Endodermal cell (in vitro differentiated cells): ENCODE results near the gene LTBP4. TPM values are rescaled to one million over a fixed set of nuclear protein-coding genes. Genes with fewer than 3 reads are reported as not detected.

Source experiments
- DNase-seq: peaks from one replicate; pipeline ENCODE4 v3.0.0-alpha.2; 2017
- H3K27ac ChIP-seq: 2 replicates; pipeline ENCODE4 v1.5.1; 2013; ENCODE audit warnings: mild to moderate bottlenecking, low read depth, low read length, moderate library complexity
- H3K27me3 ChIP-seq: 2 replicates; pipeline ENCODE4 v1.6.1; 2013; ENCODE audit warnings: mild to moderate bottlenecking, low read length, moderate library complexity; ENCODE audit not compliant: insufficient read depth, control insufficient read depth, poor library complexity, severe bottlenecking
- H3K36me3 ChIP-seq: 2 replicates; pipeline ENCODE4 v1.7.0; 2013; ENCODE audit warnings: mild to moderate bottlenecking, low read length, moderate library complexity; ENCODE audit not compliant: control insufficient read depth, insufficient read depth
- H3K4me1 ChIP-seq: one replicate; pipeline ENCODE4 v1.7.0; 2013; ENCODE audit warnings: low read length; ENCODE audit not compliant: control insufficient read depth, insufficient read depth
- H3K4me3 ChIP-seq: 2 replicates; pipeline ENCODE4 v1.5.1; 2013; ENCODE audit warnings: mild to moderate bottlenecking, low read length, moderate library complexity
- H3K9ac ChIP-seq: 2 replicates; pipeline ENCODE4 v1.6.1; 2013; ENCODE audit warnings: mild to moderate bottlenecking, low read length, moderate library complexity; ENCODE audit not compliant: poor library complexity, severe bottlenecking; ENCODE audit errors: extremely low read depth
- H3K9me3 ChIP-seq: 2 replicates; pipeline ENCODE4 v1.6.1; 2013; ENCODE audit warnings: mild to moderate bottlenecking, low read length, moderate library complexity; ENCODE audit not compliant: control insufficient read depth
- H3K27ac Mint-ChIP-seq: 2 replicates; pipeline ENCODE4 v1.8.0; 2020; ENCODE audit warnings: mixed read lengths
- H3K27me3 Mint-ChIP-seq: 2 replicates; pipeline ENCODE4 v1.8.0; 2021; ENCODE audit warnings: mild to moderate bottlenecking, mixed read lengths; ENCODE audit not compliant: insufficient read depth
- H3K36me3 Mint-ChIP-seq: 2 replicates; pipeline ENCODE4 v1.8.0; 2020; ENCODE audit warnings: low read depth, mixed read lengths
- H3K4me1 Mint-ChIP-seq: 2 replicates; pipeline ENCODE4 v1.8.0; 2020; ENCODE audit warnings: mixed read lengths
- H3K4me3 Mint-ChIP-seq: 2 replicates; pipeline ENCODE4 v1.8.0; 2020; ENCODE audit warnings: mild to moderate bottlenecking, moderate library complexity, mixed read lengths
- H3K9me3 Mint-ChIP-seq: 2 replicates; pipeline ENCODE4 v1.8.0; 2020; ENCODE audit warnings: mild to moderate bottlenecking, mixed read lengths
- CTCF ChIP-seq: fragments of 200-600 bp; sonication (generic); conservative IDR thresholded peaks from 2 replicates; pipeline ENCODE4 v1.5.0; 2021; ENCODE audit warnings: antibody characterized with exemption, mild to moderate bottlenecking
- WGBS, 2 experiments: methylation state at CpG; one replicate each; pipeline versions ENCODE4 v1.1.5 to v1.1.7; 2013; ENCODE audit warnings: missing lambda C conversion rate in 2 of 2, mixed read lengths in 1 of 2; ENCODE audit not compliant: insufficient coverage in 1 of 2, insufficient read length in 1 of 2; 5-methylcytosine and 5-hydroxymethylcytosine counted together
- total RNA-seq, 2 donors: library from RNA; stranded (reverse); fragmentation: NEBNext Ultra II Directional in 1 of 2; extraction: Animal tissue kit (Norgen Biotek cat#: 25700) in 1 of 2; gene quantifications; 2 replicates in 1 of 2; 3 replicates in 1 of 2; pipeline ENCODE4 v1.2.1, GENCODE V29; 2021

LTBP4 gene
- total RNA-seq, 2 donors from 2014 or later, result 104 to 133 TPM

- H3K9me3 Mint-ChIP-seq, result peaks cover 1% of the 10 kb centered on the region
- Histone ChIP-seq H3K4me3 (no peak overlapping the region), H3K9me3 (no peaks in the 10 kb centered on the region), H3K27me3 (peaks cover 10% of the 10 kb centered on the region), H3K4me1 (no peaks in the 10 kb centered on the region), H3K27ac (no peak overlapping the region), H3K36me3 (peaks cover 7% of the 10 kb centered on the region), H3K9ac (no peak overlapping the region)
- TF ChIP-seq CTCF, result no peak
- WGBS, 2 experiments, result 87 to 93% methylated on average over 4 of the region's 4 CpGs
- no peak overlapping the region for H3K27ac Mint-ChIP-seq
- H3K27me3 Mint-ChIP-seq, result peaks cover 30% of the 10 kb centered on the region
- no peaks in the 10 kb centered on the region for H3K4me1 Mint-ChIP-seq
- H3K4me3 Mint-ChIP-seq, result no peak overlapping the region
- DNase-seq, result peak; percentile 68
- peaks cover 24% of the 10 kb centered on the region for H3K36me3 Mint-ChIP-seq
Observed at GRCh38 chr19:40592170-40592569, 9.0 kb upstream of the LTBP4 start.

GRCh38 chr19:40594255-40594654 lies 6.9 kb upstream of the LTBP4 start:
- Histone ChIP-seq H3K27me3 (peaks cover 28% of the 10 kb centered on the region), H3K4me1 (peaks cover under 1% of the 10 kb centered on the region), H3K9me3 (no peaks in the 10 kb centered on the region), H3K36me3 (peaks cover 7% of the 10 kb centered on the region), H3K9ac (no peak overlapping the region), H3K4me3 (no peak overlapping the region), H3K27ac (peak overlapping the region; percentile 11)
- DNase-seq, result no peak
- H3K36me3 Mint-ChIP-seq, result peaks cover 13% of the 10 kb centered on the region
- H3K27me3 Mint-ChIP-seq, result peaks cover 48% of the 10 kb centered on the region
- WGBS, 2 experiments, result 46 to 49% methylated on average over 6 to 8 of the region's 8 CpGs
- peaks cover 1% of the 10 kb centered on the region for H3K9me3 Mint-ChIP-seq
- TF ChIP-seq CTCF, result no peak
- H3K27ac Mint-ChIP-seq, result no peak overlapping the region
- H3K4me1 Mint-ChIP-seq, result no peaks in the 10 kb centered on the region
- H3K4me3 Mint-ChIP-seq, result no peak overlapping the region

- peaks cover 7% of the 10 kb centered on the region for H3K36me3 ChIP-seq
- peaks cover 32% of the 10 kb centered on the region for H3K27me3 ChIP-seq
- Mint-ChIP-seq H3K4me1 (peaks cover 2% of the 10 kb centered on the region), H3K27ac (no peak overlapping the region), H3K27me3 (peaks cover 52% of the 10 kb centered on the region), H3K4me3 (no peak overlapping the region), H3K9me3 (peaks cover 1% of the 10 kb centered on the region), H3K36me3 (peaks cover 11% of the 10 kb centered on the region)
- H3K9me3 ChIP-seq, result no peaks in the 10 kb centered on the region
- DNase-seq, result no peak
- H3K4me3 ChIP-seq, result no peak overlapping the region
- H3K27ac ChIP-seq, result peak overlapping the region; percentile 11
- WGBS, 2 experiments, result 40 to 61% methylated on average over 9 to 13 of the region's 13 CpGs
- H3K4me1 ChIP-seq, result peaks cover 2% of the 10 kb centered on the region
- no peak for TF ChIP-seq CTCF
- no peak overlapping the region for H3K9ac ChIP-seq
Observed at GRCh38 chr19:40594657-40595091, 6.5 kb upstream of the LTBP4 start.
